NCI-H1092 (cell line): ENCODE data around the gene TBC1D21.

Source experiments
- DNase-seq: peaks from one replicate; lab custom pipeline; 2025; lab: John Stamatoyannopoulos, UW

TBC1D21 gene

DNA sequence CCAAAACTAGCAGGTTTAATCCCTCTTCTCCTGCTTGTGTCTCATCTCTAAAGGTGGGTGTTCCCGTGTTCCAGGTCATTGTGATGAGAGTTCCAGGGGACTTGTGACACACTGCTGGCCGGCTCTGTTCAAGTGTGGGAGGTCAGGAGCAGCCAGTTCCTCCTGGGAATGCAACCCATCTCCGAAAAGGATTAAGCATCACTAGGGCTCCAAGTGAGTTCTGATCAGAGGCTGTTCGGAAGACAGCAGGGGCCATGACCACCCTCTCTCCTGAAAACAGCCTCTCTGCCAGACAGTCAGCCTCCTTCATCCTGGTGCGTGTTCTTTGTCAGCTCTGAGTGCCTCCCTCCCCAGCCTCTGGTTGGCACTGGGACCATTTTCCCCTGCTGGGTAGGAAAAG is at the start of gene TBC1D21:
Gene TBC1D21, plus strand, starts transcription at position 109 of the 400 bp plus-strand sequence. Its CDS starts 146 bp downstream, at position 255.
- DNase-seq = no peak

DNA sequence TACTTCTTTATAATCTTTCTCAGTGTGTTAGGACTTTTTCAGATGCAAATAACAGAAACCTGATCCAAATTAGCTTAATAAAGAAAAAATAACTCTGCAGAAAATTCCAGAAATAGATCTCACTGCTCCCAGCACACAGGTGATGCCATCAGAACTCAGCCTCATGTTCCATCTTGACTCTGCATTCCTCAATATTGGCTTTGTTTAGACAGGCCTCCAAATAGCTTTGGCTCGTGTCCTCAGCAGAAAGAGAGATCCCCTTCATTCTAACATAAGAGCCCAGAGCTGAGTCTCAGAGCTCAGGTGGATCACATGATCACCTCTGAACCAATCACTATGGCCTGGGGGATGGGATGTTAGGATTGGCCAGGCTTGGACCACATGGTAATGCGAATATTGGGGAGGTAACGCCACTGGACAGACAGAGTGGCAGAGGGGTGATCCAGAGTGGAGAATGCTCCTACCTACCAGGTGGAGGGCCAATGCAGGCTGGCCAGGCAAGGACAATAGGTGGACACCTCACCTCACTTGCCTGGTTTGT is 46.6 kb upstream of the TBC1D21 start:
- no peak for DNase-seq

GRCh38 chr15:73829523-73829922 is 43.8 kb upstream of the TBC1D21 start:
- DNase-seq = no peak

DNA sequence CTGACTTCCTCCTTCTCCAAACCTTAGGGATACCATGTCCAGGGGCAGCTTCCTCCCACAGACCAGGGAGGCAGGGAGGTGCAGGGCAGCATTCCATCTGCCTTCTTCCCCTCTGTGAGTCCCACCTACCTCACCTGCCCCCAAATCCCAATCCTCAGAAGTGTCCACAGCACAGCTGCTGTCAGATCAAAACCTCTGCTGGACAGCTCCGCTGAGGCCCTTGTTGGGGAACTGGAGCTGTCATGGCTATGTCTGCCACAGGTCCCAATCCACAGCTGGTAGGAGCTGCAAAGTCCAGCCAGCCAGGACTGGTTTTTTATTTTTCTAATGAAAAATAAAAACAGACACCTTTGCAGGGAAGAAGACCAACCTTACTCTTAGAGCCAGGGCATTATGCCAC is 40.7 kb upstream of the TBC1D21 start:
- DNase-seq = no peak

DNA sequence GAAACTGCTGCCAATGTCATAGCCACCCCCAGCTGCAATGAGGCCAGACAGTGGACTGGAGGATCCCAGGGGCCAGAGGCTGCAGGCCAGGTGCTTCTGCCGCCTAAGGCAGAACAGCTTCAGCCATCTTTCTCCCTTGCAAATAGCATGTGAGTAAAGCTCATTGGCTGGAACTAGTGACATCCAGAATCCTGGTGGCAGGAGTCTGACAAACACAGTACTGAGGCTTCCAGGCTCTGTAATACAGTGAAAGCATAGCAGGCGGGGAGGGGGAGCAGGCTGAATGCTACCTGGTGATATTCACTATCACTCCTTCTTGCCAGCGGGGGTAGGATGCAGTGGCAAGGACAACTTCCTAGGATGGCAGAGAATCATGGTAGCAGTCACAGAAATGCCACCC is 36.5 kb upstream of the TBC1D21 start:
- DNase-seq = no peak

DNA sequence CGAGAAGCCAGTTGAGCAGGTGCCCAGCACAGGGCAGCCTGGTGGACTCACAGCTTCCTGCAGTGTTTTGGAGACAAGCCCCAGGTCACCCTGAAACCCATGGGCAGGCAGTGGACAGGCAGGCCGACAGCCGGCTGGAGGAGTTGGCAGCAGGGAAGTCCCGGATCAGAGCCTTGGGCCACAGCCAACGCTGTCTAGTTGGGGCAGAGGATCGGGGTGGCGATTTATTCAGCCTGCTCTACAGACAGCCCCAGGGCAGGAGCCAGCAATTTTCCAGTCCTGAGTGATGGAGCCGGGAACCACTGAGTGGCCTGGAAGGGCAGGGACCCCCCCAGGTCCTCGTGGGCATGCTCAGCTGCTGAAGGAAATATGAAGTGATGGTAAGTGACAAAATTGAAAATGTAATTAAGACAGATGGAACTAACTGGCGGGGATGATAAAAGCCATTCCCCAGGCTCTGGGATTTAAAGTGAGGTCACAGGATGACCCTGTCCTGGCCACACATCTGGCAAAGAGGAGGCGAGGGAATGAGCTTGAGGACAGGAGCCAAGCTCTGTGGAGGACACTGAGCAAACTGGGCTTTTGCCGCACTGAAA is 34.4 kb upstream of the TBC1D21 start:
- no peak for DNase-seq

- DNase-seq = no peak
Observed at GRCh38 chr15:73839699-73840377, 33.5 kb upstream of the TBC1D21 start.

DNA sequence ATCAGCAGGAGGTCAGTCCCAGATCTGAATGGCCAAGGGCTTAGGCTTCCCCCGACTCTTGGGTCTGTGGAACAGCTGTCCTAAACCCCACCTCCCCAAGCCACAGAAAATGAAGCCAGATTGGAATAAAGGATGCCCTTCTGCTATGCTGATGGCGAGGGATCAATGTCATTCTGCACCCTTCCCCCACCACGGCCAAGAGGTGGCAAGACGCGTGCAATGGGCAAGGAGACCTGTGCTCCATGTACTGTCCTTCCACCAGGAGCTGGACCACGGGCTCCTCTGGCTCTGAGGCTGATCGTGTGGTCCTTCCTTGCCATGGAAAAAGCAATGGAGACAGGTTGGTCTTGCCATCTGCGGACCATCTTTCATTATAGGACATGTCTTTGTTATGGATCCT is 32.6 kb upstream of the TBC1D21 start:
- no peak for DNase-seq

DNA sequence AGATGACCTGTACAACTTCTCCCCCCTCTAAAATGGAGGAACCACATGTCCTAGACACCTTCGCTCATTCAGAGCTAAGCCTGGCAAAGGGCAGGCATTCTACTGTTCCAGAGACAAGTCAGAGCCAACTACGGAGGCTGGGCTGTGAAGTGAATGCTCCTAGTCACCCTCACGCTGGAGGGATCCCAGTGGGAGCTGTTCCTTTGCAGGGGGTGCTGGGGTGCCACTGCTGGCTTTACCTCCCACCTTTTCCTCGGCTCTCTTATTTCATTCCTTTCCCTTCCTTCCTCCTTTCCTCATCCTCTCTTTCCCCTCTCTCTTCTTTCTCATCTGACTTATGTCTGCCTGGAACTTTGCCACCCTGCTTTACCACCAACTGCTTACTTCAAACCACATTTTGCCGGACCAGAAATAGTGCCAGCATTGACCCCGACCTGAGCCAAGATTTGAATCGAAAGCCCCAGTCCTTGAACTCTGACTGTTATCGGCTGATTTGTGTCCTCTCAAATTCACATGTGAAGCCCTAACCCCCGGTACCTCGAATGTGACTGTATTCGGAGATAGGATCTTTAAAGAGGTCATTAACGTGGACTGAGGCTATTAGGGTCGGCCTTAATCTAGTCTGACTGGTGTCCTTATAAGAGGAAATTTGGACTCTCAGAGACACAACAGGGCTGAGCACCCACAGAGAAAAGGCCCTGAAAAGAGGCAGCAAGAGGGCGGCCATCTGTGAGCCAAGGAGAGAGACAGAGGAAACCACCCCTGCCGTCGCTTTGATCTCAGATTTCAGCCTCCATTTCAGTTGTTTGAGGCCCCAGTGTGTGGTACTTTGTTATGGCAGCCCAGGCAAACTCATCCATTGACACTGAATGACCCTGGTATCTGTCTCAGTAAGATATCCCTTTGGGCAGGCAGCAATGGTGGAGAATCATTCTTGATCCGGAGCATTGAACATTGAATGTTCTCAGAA is 31.3 kb upstream of the TBC1D21 start:
- DNase-seq = no peak

- no peak for DNase-seq
Observed at GRCh38 chr15:73843787-73844186, 29.6 kb upstream of the TBC1D21 start.

DNA sequence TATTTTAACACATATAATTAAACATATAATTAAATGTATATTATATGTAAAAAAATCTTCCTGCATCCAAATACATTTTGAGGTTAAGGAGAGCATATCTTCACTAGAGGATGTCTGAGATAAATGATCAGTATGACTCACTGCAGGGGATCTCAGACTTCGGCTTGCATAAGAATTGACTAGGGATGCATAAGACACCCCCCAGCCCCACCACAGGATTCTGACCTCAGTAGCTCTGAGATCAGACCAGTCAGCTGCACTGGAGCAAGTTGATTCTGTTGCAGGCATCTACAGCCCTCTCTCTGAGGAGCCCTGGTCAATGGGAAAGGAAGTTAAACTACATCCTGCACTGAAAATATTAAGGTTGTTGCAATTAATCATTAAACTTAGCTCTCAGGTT is 29.0 kb upstream of the TBC1D21 start:
- DNase-seq = no peak

- DNase-seq = no peak
Observed at GRCh38 chr15:73845507-73845906, 27.9 kb upstream of the TBC1D21 start.

DNA sequence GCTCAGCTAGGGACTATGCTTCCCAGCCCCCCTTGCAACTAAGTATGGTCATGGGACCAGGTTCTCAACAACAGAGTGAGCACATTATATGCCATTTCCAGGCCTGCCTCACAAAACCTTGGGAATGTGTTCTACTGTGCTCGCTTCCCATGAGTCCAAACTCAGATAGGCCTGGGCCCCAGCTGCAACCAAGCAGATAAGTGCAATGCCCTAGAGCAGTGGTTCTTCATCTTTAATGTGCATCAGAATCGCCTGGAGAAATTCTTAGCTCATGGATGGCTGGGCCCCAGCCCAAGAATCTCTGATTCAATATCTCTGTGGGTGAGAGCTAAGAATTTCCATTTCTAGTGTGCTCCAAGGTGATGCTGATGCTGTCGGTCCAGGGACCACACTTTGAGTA is 27.5 kb upstream of the TBC1D21 start:
- no peak for DNase-seq

DNA sequence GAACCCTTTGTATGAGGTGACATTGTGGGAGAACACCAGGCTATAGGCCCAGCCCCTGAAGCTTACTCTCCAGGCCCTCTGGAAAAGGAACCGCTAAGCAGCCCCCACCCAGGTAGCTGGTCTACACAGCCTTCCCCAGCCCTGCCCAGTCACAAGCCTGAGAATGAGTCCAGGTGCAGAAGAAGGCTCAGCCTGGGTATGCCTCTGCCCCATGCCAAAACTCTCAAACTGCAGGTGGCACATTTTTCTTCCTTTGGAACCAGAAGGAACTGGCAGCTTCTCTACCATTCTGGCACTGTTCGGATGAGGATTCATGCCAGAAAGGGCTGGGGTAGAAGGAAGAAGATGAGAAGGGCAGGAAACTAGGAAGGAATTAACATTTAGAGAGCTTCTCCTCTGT is 23.7 kb upstream of the TBC1D21 start:
- no peak for DNase-seq

DNA sequence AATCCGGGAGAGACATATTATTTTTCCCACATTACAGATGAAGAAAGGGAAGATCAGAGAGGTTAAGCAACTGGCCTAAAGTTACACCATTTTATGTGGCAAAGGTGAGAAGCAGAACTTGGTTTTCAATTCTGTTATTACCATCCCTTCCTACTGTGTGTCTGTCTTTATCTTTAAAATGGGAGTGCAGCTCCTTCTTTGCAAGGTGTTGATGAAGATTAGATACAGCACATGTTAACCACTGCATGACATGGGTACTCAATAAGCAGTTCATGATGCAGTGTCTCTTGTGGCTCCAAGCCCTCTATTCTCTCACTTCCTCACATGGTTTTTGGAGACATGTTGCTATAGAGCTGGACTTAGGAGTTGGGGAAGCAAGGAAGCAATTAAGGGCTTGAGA is 23.1 kb upstream of the TBC1D21 start:
- no peak for DNase-seq

DNA sequence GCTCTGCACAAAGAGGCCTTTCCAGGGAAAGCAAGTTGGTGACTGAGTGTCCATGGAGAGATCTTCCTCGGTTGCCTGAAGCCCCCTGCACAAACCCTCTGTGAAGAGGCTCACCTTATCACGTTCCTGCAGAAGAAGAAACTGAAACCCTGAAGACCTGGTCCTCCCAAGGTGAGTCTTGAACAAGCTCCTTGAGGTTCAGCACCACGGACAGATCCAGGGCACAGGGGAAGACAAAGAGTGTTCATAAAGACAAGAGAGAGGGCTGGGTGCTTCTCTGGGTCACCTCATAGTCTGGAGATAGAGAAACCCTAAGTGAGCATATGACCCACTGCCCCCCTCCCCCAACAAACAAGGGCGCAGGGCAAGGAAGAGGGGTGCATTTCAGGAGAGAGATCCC is 21.7 kb upstream of the TBC1D21 start:
- no peak for DNase-seq

- DNase-seq = no peak
Observed at GRCh38 chr15:73852507-73852906, 20.9 kb upstream of the TBC1D21 start.

- DNase-seq = no peak
Observed at GRCh38 chr15:73854265-73854664, 19.1 kb upstream of the TBC1D21 start.

DNA sequence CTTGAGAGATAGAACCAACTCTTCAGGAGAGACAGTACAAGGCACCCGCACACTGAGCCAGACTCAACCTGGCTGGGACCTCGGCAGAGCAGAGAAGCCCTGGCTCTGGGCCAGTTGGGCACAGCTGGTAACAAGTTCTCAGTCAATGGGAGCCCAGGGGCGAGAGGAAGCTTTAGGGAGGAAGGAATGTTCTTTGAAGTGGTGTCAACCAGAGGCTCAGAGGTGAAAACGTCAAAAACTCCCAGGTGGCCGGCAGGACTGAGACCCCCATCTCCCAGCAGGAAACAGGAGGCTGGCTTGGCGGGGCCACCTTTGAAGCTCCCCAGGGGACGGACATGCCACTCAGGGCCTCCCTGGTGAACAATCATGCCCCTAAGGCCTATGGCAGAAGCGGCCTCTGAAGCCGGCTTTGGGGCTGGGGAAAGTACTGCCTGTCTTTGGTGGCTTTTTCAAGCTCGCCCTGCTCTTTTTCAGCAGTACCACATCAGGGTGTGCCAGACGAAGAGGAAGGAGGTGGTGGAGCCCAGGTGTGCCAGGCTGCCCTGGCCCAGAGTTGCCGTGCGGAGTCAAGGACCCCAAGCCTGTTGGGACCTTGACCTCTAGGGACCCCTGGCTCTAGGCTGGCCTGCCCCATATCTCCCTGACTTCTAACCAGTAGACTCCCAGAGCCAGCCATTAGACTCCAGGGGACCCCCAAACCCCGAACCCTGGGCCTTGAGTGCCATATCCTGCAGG is 16.7 kb upstream of the TBC1D21 start:
- peak; percentile 28 for DNase-seq

- DNase-seq = no peak
Observed at GRCh38 chr15:73857193-73857920, 16.0 kb upstream of the TBC1D21 start.

- no peak for DNase-seq
Observed at GRCh38 chr15:73858062-73858461, 15.3 kb upstream of the TBC1D21 start.
